GM18517 (cell line): ENCODE data around the gene EXOC3L2.
"Not testable (repeated sequence)": the region's sequence is repeated elsewhere in the genome, so short reads cannot be mapped to it uniquely, and the experiment has no call there.

ENCODE experiments used
- ATAC-seq: cut with Tn5 transposase; IDR thresholded peaks from one replicate; pipeline ENCODE4 v1.9.1; 2021; ENCODE audit warnings: mild to moderate bottlenecking, moderate library complexity; ENCODE audit not compliant: unreplicated experiment

EXOC3L2 gene

GRCh38 chr19:45256836-45257235, 11.6 kb upstream of the EXOC3L2 start:
- no peak for ATAC-seq

- ATAC-seq: no peak
Observed at GRCh38 chr19:45255611-45256157, 10.5 kb upstream of the EXOC3L2 start.

GRCh38 chr19:45254044-45254531, 8.9 kb upstream of the EXOC3L2 start:
- ATAC-seq: no peak

GRCh38 chr19:45253396-45254027, 8.3 kb upstream of the EXOC3L2 start:
- ATAC-seq: no peak

- ATAC-seq: no peak
Observed at GRCh38 chr19:45251452-45252354, 6.5 kb upstream of the EXOC3L2 start.

- ATAC-seq: no peak
Observed at GRCh38 chr19:45250832-45251451, 5.7 kb upstream of the EXOC3L2 start, which contains the start of gene MARK4. MARK4 (plus strand) TSS chr19:45251271; CDS start chr19:45251589, 318 bp downstream.

- ATAC-seq: no peak
Observed at GRCh38 chr19:45250216-45250831, 5.1 kb upstream of the EXOC3L2 start.

GRCh38 chr19:45249261-45250033, 4.2 kb upstream of the EXOC3L2 start:
- no peak for ATAC-seq

GRCh38 chr19:45247136-45247535, 1.9 kb upstream of the EXOC3L2 start:
- no peak for ATAC-seq

- no peak for ATAC-seq
Observed at GRCh38 chr19:45245826-45246225, 619 bp upstream of the EXOC3L2 start.

GRCh38 chr19:45244133-45244794, 943 bp downstream of the EXOC3L2 start:
- ATAC-seq: no peak

- ATAC-seq: no peak
Observed at GRCh38 chr19:45243144-45243732, 2.0 kb downstream of the EXOC3L2 start.

GRCh38 chr19:45238556-45238955, 6.7 kb downstream of the EXOC3L2 start:
- ATAC-seq: no peak

GRCh38 chr19:45235485-45235884, 9.7 kb downstream of the EXOC3L2 start:
- ATAC-seq: no peak

- no peak for ATAC-seq
Observed at GRCh38 chr19:45234089-45234869, 10.9 kb downstream of the EXOC3L2 start.

GRCh38 chr19:45231891-45232290, 13.3 kb downstream of the EXOC3L2 start:
- ATAC-seq: no peak

GRCh38 chr19:45229056-45229455, 16.2 kb downstream of the EXOC3L2 start:
- ATAC-seq: not testable (repeated sequence)

GRCh38 chr19:45224645-45225044, 20.6 kb downstream of the EXOC3L2 start:
- ATAC-seq: no peak
